Middle frontal gyrus (tissue), 1 donor: ENCODE results near the gene NUF2.
"Not testable (repeated sequence)": the region's sequence is repeated elsewhere in the genome, so short reads cannot be mapped to it uniquely, and the experiment has no call there.

Experiments
- DNase-seq: peaks from one replicate; pipeline ENCODE4 v3.0.0-alpha.2; 2015; ENCODE audit warnings: low spot score; ENCODE audit errors: extremely low spot score

The NUF2 gene

GRCh38 chr1:163321311-163322305 lies at the start of gene NUF2:
Gene NUF2, plus strand, starts transcription at chr1:163321954. Its CDS starts 4,098 bp downstream, at chr1:163326052.
- peak; percentile 94 for DNase-seq

GRCh38 chr1:163273766-163274441 lies 47.9 kb upstream of the NUF2 start:
- DNase-seq, result no peak

GRCh38 chr1:163275222-163275621 lies 46.5 kb upstream of the NUF2 start:
- no peak for DNase-seq

GRCh38 chr1:163278602-163279001 lies 43.2 kb upstream of the NUF2 start:
- DNase-seq, result no peak

- DNase-seq, result not testable (repeated sequence)
Observed at GRCh38 chr1:163284867-163285266, 36.9 kb upstream of the NUF2 start.

GRCh38 chr1:163290025-163290640 lies 31.6 kb upstream of the NUF2 start:
- DNase-seq, result no peak

GRCh38 chr1:163291461-163291860 lies 30.3 kb upstream of the NUF2 start:
- no peak for DNase-seq

GRCh38 chr1:163292153-163292552 lies 29.6 kb upstream of the NUF2 start:
- DNase-seq, result not testable (repeated sequence)

- not testable (repeated sequence) for DNase-seq
Observed at GRCh38 chr1:163293497-163293896, 28.3 kb upstream of the NUF2 start.

- no peak for DNase-seq
Observed at GRCh38 chr1:163295949-163296348, 25.8 kb upstream of the NUF2 start.

GRCh38 chr1:163296504-163297263 lies 25.1 kb upstream of the NUF2 start:
- DNase-seq, result no peak

GRCh38 chr1:163298365-163298764 lies 23.4 kb upstream of the NUF2 start:
- DNase-seq, result no peak

- DNase-seq, result no peak
Observed at GRCh38 chr1:163300568-163300967, 21.2 kb upstream of the NUF2 start.

GRCh38 chr1:163303561-163303960 lies 18.2 kb upstream of the NUF2 start:
- DNase-seq, result no peak

GRCh38 chr1:163305441-163305840 lies 16.3 kb upstream of the NUF2 start:
- no peak for DNase-seq

- DNase-seq, result no peak
Observed at GRCh38 chr1:163307479-163308171, 14.1 kb upstream of the NUF2 start.

- DNase-seq, result no peak
Observed at GRCh38 chr1:163308811-163309210, 12.9 kb upstream of the NUF2 start.

GRCh38 chr1:163315773-163316374 lies 5.9 kb upstream of the NUF2 start:
- DNase-seq, result peak; percentile 56

GRCh38 chr1:163320891-163321290 lies 863 bp upstream of the NUF2 start:
- DNase-seq, result no peak

- not testable (repeated sequence) for DNase-seq
Observed at GRCh38 chr1:163323339-163323738, 1.6 kb downstream of the NUF2 start.
